HuH-7 (cell line): ENCODE measurements around the gene TM4SF4.
A peak's percentile ranks its signal among the peaks of the same experiment; 100 is the strongest.
"Not testable (repeated sequence)": the region's sequence is repeated elsewhere in the genome, so short reads cannot be mapped to it uniquely, and the experiment has no call there.

Experiments used
- DNase-seq: peaks from one replicate; pipeline ENCODE4 v3.0.0; 2011; ENCODE audit warnings: low spot score

The TM4SF4 gene, protein sequence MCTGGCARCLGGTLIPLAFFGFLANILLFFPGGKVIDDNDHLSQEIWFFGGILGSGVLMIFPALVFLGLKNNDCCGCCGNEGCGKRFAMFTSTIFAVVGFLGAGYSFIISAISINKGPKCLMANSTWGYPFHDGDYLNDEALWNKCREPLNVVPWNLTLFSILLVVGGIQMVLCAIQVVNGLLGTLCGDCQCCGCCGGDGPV

DNA sequence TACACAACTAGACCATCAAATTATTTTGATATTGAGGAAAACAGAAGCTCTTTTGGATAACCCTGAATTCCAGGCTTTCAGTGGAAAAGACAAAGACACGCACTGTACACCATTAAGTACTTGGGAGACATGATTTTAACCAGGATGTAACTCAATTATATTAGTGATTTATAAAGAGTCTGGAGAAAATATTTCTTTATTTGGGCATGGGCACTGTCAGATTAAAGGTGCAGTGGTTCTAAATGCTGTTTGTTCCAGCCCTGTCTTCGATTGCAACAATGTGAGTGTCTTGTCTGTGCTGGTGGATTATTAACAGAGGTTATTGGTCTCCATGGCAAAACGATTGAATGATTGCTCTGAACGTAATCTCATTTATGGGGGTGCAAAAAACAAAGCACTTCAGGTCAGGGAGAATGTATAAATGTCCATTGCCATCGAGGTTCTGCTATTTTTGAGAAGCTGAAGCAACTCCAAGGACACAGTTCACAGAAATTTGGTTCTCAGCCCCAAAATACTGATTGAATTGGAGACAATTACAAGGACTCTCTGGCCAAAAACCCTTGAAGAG lies at the start of gene TM4SF4:
TSS of gene TM4SF4 (plus strand) at position 448 of the 568 bp plus-strand sequence. CDS start 181 bp downstream, outside the sequence.
- DNase-seq = peak; percentile 51

DNA sequence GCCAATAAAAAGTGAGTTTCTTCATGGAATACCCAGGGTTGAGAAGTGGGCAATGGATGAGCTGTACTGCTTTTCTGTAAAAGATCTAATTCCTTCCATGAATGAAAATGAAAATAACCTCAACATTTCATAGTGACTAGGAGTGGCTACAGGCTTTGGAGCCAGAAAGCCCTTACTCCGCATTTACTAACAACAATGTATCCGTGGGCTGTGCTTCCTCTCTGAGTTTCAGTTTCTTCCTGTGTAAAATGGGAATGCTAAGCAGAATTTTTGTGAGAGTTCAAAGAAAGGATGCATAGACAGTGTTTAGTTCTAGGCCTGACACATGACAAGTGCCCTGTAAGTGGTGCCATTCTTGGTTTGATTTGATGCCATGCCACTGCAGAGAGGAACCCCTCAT lies 49.6 kb upstream of the TM4SF4 start:
- DNase-seq = no peak

DNA sequence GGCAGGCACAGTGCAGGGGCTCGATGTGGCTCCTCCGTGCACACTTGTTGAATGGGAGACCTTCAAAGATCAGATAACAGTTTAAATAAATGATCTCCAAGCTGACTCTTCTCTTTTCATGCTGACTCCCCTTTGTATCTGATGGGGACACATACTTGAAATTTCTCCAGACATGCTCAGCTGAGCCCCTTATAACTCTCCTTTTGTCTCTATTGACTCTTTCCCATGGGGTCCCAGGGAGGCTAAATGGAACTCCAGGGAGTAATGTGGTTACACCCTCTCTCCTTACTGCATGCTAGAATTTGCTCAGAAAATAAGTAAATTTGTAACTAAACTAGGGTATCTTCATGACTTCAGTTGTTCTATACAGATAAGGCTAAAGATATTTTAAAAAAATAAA lies 48.2 kb upstream of the TM4SF4 start:
- DNase-seq = no peak

DNA sequence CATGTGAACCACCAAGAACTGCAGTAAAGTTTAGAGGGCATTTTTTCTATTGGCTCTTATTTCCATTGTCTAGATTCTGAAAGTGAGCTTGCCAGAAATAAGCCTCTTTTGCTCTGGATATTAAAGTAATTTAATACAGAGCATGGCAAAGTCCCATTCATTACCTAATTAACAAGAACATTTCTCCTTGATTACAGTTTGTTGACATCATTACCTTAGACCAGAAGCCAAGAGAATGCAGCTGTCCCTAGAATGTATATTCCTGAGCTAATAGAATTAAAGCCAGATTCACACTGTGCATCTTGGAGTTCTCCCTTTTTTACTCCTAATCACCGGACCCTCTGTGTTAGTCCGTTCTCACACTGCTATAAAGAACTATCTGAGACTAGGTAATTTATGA lies 46.4 kb upstream of the TM4SF4 start:
- DNase-seq = no peak

DNA sequence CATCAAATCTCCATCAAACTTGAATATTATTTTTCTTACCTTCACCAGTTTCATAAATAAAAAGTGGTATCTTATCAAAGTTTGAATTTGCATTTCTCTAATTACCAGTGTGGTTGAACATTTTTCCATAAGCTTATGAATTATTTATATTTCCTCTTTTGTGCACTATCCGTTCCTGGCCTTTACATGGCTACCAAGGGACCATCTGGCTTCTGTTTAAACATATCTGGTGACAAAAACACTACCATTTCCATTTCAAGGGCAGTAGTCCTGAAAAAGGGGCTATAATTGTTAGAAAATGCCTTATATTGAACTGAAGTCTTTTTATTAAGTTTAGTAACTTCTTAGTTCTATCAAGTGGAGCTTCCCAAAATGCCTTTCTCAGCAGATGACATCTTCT lies 44.3 kb upstream of the TM4SF4 start:
- DNase-seq = no peak

DNA sequence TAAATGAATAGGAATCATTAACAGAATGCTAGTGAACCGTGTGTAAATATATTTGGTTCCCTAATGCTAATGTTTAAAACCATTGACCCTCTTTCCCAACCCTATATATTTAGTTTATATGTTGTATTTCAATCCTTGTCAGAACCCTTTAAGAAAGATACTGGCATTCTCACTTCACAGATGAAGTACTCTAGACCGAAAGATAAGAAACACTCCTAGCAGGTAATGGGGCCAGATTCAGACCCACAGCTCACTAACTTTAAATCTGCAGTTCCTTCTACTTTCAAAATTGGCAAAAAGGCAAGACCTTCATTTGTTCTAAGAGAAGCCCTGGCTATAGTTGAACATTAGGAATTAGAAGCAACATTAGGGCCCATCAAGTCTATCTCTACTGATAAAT lies 42.3 kb upstream of the TM4SF4 start:
- DNase-seq = no peak

DNA sequence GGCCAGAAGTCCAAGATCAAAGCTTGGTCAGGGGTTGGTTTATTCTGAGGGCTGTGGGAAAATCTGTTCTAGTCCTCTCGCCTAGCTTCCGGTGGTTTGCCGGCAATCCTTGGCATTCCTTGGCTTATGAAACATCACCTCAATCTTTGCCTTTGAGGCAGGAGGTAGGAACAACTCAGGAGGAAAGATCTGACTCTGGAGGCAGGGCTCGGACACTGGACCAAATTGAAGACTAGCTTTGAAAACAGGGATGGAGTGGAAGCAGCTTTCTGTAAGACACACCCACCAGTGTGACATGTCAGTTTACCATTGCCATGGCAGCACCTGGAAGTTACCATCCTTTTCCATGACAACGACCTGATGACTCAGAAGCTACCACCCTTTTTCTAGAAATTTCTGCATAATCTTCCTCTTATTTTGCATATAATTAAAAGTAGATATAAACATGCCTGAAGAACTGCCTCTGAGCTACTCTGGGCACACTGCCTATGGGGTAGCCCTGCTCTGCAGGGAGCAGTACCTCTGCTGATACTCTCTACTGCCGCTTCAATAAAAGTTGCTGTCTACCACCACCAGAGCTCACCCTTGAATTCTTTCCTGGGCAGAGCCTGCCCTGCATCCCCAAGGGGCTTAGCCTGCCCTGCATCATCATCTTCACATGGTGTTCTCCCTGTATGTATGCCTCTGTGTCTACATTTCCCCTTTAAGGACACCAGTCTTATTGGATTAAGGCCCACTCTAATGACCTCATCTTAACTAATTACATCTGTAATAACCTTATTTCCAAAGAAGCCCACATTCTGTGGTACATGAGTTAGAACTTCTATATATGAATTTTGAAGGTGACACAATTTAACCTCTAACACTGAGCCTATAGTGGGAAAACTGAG lies 38.3 kb upstream of the TM4SF4 start:
- DNase-seq = no peak

DNA sequence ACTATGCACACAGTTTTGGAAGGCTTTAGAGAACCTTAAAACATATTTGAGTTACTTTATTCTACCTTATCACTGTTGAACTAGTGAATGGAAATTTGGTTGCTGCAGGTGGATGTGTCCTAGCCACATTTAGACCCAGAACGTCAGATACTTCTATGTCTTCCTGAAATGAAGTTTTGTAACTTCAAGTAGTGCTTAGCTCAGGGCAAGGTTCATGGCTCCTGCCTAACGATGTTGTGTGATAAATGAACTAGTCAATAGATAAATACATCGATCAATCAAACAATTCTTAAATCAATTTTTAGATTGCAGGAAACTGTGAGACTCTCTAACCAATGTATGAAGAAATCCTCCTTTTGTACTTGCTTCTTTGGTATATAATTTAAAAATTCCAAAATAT lies 37.2 kb upstream of the TM4SF4 start:
- DNase-seq = no peak

DNA sequence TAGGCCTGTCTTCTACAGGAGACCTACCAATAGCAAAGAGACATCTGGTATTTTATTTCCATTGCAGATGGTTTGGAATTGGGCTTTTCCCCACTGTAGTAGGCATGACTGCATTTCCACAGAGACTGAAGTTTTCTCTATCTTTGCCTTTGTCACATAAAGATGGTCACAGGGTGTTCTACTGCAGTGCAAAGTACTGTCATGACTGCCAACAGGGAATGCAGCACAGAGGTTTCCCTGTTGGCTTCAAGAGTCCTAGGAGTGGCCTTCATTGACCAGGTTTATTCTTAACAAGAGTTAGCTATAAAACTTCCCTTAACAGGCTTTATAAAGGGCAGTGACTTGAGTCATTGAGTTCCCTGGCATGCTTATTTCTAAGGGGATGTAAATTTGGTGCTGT lies 36.8 kb upstream of the TM4SF4 start:
- DNase-seq = no peak

DNA sequence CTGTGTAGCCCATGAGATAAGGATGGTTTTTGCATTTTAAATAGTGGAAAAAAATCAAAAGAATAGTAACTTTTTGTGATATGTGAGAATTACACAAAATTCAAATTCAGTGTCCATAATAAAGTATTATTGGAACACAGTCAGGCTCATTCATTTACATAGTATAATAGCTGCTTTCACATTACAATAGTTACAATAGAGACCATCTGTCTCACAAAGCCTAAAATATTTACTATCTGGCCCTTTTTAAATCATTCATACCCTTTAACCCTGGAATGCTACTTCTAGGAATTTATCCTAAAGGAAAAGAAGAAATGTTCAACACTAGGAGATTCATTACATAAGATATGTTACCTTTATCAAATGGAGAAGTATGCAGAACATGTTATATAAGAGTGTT lies 35.5 kb upstream of the TM4SF4 start:
- no peak for DNase-seq

DNA sequence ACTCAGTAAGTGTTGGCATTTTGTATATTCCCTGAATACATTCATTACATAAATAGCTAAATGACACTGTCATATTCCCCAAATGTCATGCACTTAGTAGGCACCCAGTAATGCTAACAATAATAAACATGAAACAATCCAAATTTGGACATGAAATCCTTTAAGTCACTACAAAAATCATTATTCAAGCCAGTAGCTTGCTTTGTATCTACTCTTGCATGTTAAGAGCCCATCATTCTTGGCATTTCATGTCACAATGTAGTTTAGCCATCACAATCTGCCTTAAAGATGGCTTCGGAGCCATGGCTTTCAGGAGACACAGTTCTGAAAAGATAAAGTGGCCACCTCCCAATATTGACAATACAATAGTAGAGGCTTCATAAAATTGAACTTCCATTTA lies 32.9 kb upstream of the TM4SF4 start:
- no peak for DNase-seq

DNA sequence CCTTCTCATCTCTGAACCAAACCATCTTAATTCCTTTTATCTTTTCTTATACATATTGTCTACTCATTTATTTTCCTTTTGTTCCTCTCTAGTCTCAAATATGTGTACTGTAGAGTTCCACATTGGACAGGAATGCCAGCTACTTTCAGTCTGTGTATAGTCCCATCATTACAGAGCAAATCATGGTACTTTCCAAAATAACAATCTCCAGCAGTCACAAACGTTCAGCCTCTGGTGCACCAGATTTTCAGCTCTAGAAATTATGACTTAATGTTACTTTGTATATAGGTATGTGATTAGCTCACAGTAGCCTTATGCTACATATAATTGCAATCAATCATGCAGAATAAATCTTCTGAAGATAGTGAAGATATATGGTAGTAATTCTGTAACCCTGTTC lies 32.5 kb upstream of the TM4SF4 start:
- DNase-seq = no peak

DNA sequence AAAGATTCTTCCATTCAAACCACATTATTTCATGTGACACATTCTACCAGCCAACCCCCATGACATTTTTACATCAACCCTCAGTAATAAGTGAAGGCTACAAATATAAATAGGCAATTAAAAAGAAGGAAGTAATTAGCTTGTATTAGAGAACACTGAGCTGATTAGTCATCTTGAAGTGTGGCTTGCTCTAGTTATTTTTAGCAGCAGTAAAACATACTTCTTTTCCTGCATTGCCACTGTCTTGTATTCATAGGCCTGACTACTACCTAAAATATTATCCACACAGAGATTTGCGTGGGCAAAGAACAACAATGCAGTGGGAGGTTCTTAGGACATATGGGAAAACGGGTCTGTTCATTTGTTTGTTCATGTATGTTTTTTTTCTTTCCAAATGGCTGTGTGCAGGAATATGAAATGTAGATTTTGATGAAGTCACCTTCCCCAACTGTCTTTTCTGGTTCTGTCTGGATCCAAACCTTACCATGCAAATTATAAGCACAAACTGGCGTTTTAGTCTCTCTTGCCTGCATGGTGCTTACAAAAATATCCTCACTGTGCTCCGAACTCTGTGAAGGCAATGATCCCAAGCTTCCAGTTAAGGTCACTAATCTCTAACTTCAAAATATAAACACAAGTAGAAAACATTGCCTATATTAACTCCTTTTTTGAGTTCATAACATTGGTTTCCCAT lies 31.5 kb upstream of the TM4SF4 start:
- no peak for DNase-seq

DNA sequence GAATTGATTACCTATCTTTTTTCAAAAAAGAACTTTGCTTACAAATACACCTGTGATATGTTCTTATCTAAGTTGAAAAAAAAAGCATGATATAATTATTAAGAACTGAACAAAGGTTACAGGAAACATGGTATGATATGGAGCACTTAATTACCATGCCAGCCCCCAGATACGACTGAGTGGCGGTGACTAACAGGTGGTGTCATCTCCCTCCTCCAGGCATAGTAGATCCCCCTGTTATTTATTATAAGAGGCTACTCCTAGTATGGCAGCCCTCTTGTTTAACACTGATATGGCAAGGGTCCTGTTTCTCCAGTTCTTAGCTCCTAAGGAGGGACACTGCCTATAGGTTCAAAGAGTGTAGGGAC lies 31.0 kb upstream of the TM4SF4 start:
- no peak for DNase-seq

DNA sequence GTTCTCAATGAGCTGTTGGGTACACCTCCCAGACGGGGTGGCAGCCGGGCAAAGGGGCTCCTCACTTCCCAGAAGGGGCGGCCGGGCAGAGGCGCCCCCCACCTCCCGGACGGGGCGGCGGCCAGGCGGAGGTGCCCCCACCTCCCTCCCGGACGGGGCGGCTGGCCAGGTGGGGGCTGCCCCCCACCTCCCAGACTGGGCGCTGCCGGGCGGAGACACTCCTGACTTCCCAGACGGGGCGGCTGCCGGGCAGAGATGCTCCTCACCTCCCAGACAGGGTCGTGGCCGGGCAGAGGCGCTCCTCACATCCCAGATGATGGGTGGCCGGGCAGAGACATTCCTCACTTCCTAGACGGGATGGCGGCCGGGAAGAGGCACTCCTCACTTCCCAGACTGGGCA lies 29.6 kb upstream of the TM4SF4 start:
- DNase-seq = not testable (repeated sequence)

DNA sequence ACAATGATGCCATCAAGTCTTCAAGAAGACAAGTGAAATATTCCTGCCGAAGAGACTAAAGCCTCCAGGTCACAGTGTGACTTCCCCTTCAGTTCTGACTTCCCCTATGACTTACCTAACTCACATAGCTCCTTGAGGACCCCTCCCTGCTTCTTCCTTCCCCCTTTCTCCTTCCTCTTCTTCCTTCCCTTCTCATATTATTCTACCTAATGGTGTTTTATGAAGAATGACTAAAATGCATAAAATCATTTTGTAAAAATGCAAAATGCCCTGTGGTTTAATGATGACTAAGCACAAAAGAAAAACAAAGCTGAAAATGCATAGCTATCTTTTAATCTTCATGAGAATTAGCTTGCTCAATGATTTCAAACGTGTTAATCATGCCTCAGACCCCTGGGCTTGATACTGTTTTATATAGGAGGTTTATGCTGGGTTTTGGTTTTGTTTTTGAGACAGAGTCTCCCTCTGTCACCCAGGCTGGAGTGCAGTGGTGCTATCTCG lies 26.1 kb upstream of the TM4SF4 start:
- DNase-seq = no peak

DNA sequence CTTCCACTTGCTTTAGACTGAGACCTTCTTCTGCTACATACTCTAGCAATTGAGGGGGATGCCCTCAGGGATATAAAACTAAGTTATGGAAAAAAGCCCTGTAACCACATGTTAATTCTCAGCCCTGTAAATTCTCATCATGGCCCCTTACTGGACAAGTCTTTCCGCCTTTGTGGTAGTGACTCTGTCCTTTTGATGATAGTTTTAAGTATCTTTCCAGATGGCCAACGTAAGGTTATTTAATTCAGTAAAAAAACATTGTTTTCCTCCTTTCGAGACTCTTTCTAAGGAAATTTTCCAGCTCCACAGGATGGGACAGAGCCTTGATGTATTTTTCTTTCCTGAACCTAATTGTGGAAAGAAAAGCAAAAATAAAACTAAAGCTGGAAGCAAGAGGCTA lies 25.3 kb upstream of the TM4SF4 start:
- no peak for DNase-seq

DNA sequence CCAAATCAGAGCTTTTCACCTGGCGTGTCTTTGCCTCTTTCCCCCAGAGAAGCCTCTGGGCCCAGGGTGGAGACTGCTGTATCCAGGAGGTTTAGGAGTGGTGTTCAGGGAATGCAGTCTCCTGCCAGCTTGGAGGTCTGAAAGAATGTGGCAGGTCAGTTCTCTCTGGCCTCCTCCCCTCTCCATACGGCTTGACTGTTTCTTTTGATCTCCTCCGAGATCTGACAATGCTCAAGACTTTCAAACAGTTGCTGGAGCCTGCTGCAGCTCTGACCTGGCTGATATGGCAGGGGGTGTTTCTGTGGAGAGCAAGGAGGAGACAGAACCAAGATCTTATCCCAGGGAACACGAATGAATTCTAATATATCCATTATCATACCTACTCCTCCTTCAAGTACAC lies 24.7 kb upstream of the TM4SF4 start:
- DNase-seq = no peak

DNA sequence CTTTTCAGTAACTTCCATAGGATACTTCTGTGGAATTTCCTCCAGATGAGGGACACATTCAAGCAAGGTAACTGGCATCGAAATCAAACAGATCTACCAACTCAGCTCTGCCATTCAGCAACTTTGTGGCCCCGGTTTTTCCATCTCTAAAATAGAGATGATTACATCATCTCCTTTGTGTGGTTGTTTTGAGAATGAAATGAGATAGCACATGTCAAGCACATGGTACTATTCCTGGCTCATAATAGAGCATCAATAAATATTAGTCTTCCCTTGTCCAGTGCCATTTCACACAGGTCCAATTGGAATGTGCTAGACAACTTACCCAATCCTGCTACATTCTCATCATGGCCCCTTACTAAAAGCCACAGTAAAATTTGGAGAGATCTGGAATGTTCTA lies 24.2 kb upstream of the TM4SF4 start:
- no peak for DNase-seq

DNA sequence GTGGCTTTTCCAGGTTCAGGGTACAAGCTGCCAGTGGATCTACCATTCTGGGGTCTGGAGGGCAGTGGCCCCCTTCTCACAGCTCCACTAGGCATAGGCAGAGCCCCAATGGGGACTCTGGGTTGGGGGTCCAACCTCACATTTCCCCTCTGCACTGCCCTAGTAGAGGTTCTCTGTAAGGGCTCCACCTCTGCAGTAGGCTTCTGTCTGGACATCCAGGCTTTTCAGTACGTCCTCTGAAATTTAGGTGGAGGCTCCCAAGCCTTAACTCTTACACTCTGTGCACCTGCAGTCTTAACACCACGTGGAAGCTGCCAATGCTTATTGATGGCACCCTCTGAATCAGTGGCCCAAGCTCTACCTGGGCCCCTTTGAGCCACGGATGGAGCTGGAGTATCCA lies 22.5 kb upstream of the TM4SF4 start:
- DNase-seq = no peak

DNA sequence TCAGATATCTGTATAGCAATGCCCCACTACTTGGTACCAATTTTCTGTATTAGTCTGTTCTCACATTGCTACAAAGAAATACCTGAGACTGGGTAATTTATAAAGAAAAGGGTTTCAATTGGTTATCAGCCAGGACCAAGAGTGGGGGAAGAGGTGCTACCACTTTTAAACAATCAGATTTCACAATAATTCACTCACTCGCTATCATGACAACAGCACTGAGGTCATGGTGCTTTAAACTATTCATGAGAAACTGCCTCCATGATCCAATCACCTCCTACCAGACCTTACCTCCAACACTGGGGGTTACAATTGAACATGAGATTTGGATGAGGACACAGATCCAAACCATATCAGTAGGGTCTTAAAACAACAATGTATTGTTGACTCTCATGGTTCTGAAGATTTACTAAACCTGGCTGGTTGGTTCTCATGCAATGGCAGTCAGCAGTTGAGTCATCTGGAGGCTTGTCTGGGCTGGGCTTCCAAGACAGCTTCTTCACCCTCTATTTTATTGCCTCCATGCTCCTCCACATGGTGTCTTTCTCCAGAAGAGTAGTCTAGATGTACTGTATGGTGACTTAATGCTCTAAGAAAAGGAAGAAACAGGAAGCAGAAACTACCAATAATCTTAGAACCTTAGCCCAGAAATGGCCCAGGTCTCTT lies 21.2 kb upstream of the TM4SF4 start:
- no peak for DNase-seq

DNA sequence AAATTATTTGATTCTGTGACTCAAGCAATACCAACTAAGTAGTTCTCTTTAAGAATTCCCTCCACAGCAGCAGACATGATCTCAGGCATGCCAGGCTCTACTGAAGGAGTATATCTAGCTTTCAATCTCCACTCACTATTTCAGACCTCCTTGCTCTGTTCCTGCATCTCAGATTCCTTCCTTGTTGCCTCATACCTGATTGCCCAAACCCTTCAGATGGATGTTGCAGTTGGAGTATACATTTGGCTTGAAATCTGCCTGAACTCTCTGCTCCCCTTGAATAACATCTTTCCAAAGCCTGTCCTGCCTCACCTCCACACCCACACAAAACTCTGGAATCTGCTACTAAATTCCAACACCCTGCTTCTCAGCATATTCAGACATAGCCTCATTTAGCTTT lies 19.8 kb upstream of the TM4SF4 start:
- no peak for DNase-seq
